CD4-positive, alpha-beta T cell (primary cell): ENCODE data around the gene ITPR3. TPM values are rescaled to one million over a fixed set of nuclear protein-coding genes. Genes with fewer than 3 reads are reported as not detected.

Experiments used
- ATAC-seq: fragments of 200-7000 bp; cut with Tn5 transposase; one replicate; pipeline ENCODE4 v1.10.0; 2022; ENCODE audit warnings: mild to moderate bottlenecking; ENCODE audit not compliant: poor library complexity
- CTCF ChIA-PET: fragments of 350-600 bp; sonication (Branson Sonifier 250); formaldehyde crosslinking; loops from one replicate; lab custom pipeline; 2021; ENCODE audit warnings: antibody characterized with exemption, inconsistent platforms; lab: Charles Lee
- POLR2A ChIA-PET: fragments of 350-600 bp; sonication (Branson Sonifier 250); formaldehyde crosslinking; loops from one replicate; lab custom pipeline; 2021; ENCODE audit warnings: antibody characterized with exemption, inconsistent platforms; lab: Charles Lee
- DNase-seq, 14 experiments: peaks; one replicate each; pipeline ENCODE4 v3.0.0-alpha.2; 2013 to 2020; ENCODE audit warnings: mixed read lengths in 2 of 14
- H3K27ac ChIP-seq, 2 donors: one replicate each; pipeline versions ENCODE4 v1.5.1 to v1.7.0; 2013; ENCODE audit warnings: low read length in 2 of 2, low read depth in 1 of 2, mild to moderate bottlenecking in 1 of 2
- H3K27me3 ChIP-seq, 2 experiments: 1 replicate in 1 of 2; 2 replicates in 1 of 2; pipeline versions ENCODE4 v1.6.1 to v1.7.0; 2013; ENCODE audit warnings: low read length in 2 of 2, control low read depth in 1 of 2, mild to moderate bottlenecking in 1 of 2, moderate library complexity in 1 of 2; ENCODE audit not compliant: insufficient read depth in 2 of 2, control insufficient read depth in 1 of 2
- H3K36me3 ChIP-seq: one replicate; pipeline ENCODE4 v1.6.1; 2013; ENCODE audit warnings: low read length, control low read depth; ENCODE audit not compliant: insufficient read depth
- H3K4me1 ChIP-seq: one replicate; pipeline ENCODE4 v1.6.1; 2013; ENCODE audit warnings: low read length, control low read depth; ENCODE audit not compliant: insufficient read depth
- H3K4me3 ChIP-seq: one replicate; pipeline ENCODE4 v1.5.1; 2013; ENCODE audit warnings: mild to moderate bottlenecking, low read length, moderate library complexity
- H3K9me3 ChIP-seq, 2 experiments: 1 replicate in 1 of 2; 2 replicates in 1 of 2; pipeline versions ENCODE4 v1.6.1 to v1.7.0; 2013; ENCODE audit warnings: low read length in 2 of 2, mild to moderate bottlenecking in 2 of 2, control low read depth in 1 of 2, moderate library complexity in 1 of 2; ENCODE audit not compliant: control insufficient read depth in 1 of 2, insufficient read depth in 1 of 2
- H3K27ac Mint-ChIP-seq: one replicate; pipeline ENCODE4 v1.8.0; 2020; ENCODE audit warnings: mixed read lengths
- H3K27me3 Mint-ChIP-seq: one replicate; pipeline ENCODE4 v1.8.0; 2021; ENCODE audit warnings: mixed read lengths
- H3K36me3 Mint-ChIP-seq: one replicate; pipeline ENCODE4 v1.8.0; 2021; ENCODE audit warnings: low read depth, mixed read lengths
- H3K4me1 Mint-ChIP-seq: one replicate; pipeline ENCODE4 v1.8.0; 2021; ENCODE audit warnings: low read depth, mixed read lengths
- H3K4me3 Mint-ChIP-seq: one replicate; pipeline ENCODE4 v1.8.0; 2020; ENCODE audit warnings: mild to moderate bottlenecking, mixed read lengths
- H3K9me3 Mint-ChIP-seq: one replicate; pipeline ENCODE4 v1.8.0; 2020; ENCODE audit warnings: mixed read lengths
- CTCF ChIP-seq: fragments of 200-600 bp; IDR thresholded peaks from one replicate; pipeline ENCODE4 v1.8.0; 2022; ENCODE audit warnings: antibody characterized with exemption, mild to moderate bottlenecking
- intact Hi-C, 2 experiments: fragments of 100-400 bp; cut with DNase I in 1 of 2; cut with micrococcal nuclease in 1 of 2; formaldehyde crosslinking; loops; one replicate each; pipeline versions ENCODE4 v1.15.1 to v1.9.0; 2023 to 2025; cut with DNase I, micrococcal nuclease
- total RNA-seq, 174 experiments: library from RNA in 2 of 174; stranded (reverse) in 2 of 174; gene quantifications; one replicate each; pipeline ENCODE4 v1.2.3 and lab custom pipeline; 2021 to 2026

The ITPR3 gene
- total RNA-seq, 2 experiments from 2014 or later = 44.5 to 45.5 TPM

GRCh38 chr6:33685411-33686224, 64.5 kb downstream of the ITPR3 start:
- Mint-ChIP-seq H3K4me3 (no peak overlapping the region), H3K27me3 (no peaks in the 10 kb centered on the region), H3K9me3 (no peaks in the 10 kb centered on the region), H3K4me1 (peaks cover 16% of the 10 kb centered on the region), H3K27ac (no peak overlapping the region), H3K36me3 (peaks cover 97% of the 10 kb centered on the region)
- no peak for TF ChIP-seq CTCF
- no peak overlapping the region for H3K4me3 ChIP-seq
- no peak for DNase-seq
- ChIA-PET POLR2A (no interaction called here), CTCF (no interaction called here)
- H3K27ac ChIP-seq = no peak overlapping the region
- H3K4me1 ChIP-seq = peaks cover 16% of the 10 kb centered on the region
- peaks cover 92% of the 10 kb centered on the region for H3K36me3 ChIP-seq
- H3K27me3 ChIP-seq = no peaks in the 10 kb centered on the region
- ATAC-seq = no peak
- no peaks in the 10 kb centered on the region for H3K9me3 ChIP-seq
- intact Hi-C loops = no loop called here

- Histone ChIP-seq H3K4me1 (peaks cover 18% of the 10 kb centered on the region), H3K4me3 (no peak overlapping the region), H3K27me3 (no peaks in the 10 kb centered on the region), H3K9me3 (no peaks in the 10 kb centered on the region), H3K27ac (no peak overlapping the region), H3K36me3 (peaks cover 94% of the 10 kb centered on the region)
- intact Hi-C loops = no loop called here
- ChIA-PET POLR2A (no interaction called here), CTCF (interaction anchor here (1.5 kb wide), 1 partner anchor 14 kb away, joined by 4 read pairs; no protein-coding TSS in a partner anchor)
- no peak for TF ChIP-seq CTCF
- no peak for DNase-seq
- no peak for ATAC-seq
- Mint-ChIP-seq H3K27me3 (no peaks in the 10 kb centered on the region), H3K27ac (no peak overlapping the region), H3K4me1 (peaks cover 20% of the 10 kb centered on the region), H3K36me3 (peaks cover 97% of the 10 kb centered on the region), H3K4me3 (no peak overlapping the region), H3K9me3 (no peaks in the 10 kb centered on the region)
Observed at GRCh38 chr6:33686225-33686924, 65.3 kb downstream of the ITPR3 start.

GRCh38 chr6:33686981-33687975, 66.2 kb downstream of the ITPR3 start:
- no peaks in the 10 kb centered on the region for H3K27me3 ChIP-seq
- no peaks in the 10 kb centered on the region for H3K27me3 Mint-ChIP-seq
- peaks cover 28% of the 10 kb centered on the region for H3K4me1 Mint-ChIP-seq
- H3K27ac ChIP-seq = no peak overlapping the region
- H3K4me1 ChIP-seq = peaks cover 26% of the 10 kb centered on the region
- DNase-seq (no peak), ATAC-seq (no peak)
- TF ChIP-seq CTCF = no peak
- H3K9me3 ChIP-seq = no peaks in the 10 kb centered on the region
- no peak overlapping the region for H3K4me3 Mint-ChIP-seq
- H3K27ac Mint-ChIP-seq = no peak overlapping the region
- peaks cover 94% of the 10 kb centered on the region for H3K36me3 ChIP-seq
- POLR2A ChIA-PET = no interaction called here
- CTCF ChIA-PET = interaction anchor here (1.5 kb wide), 1 partner anchor 13 kb away, joined by 4 read pairs; no protein-coding TSS in a partner anchor
- no peaks in the 10 kb centered on the region for H3K9me3 Mint-ChIP-seq
- intact Hi-C loops = no loop called here
- no peak overlapping the region for H3K4me3 ChIP-seq
- H3K36me3 Mint-ChIP-seq = peaks cover 95% of the 10 kb centered on the region
